ENCODE results near the gene ZDHHC1.
"Not testable (repeated sequence)": the region's sequence is repeated elsewhere in the genome, so short reads cannot be mapped to it uniquely, and the experiment has no call there.

ZDHHC1 gene

DNA sequence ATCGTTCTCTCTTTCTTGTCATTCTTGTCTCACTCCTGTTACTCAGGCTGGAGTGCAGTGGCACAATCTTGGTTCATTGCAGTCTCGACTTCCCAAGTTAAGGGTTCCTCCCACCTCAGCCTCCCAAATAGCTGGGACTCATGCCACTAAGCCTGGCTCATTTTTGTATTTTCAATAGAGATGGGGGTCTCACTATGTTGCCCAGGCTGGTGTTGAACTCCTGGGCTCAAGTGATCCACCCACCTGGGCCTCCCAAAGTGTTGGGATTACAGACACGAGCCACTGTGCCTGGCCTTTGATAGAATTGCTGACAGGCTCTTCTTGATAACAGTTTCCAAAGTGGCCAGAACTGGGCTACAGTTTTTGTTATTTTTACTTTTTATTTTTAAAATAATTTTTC is 55.2 kb downstream of the ZDHHC1 start:
- DNase-seq (ENCODE audit: low spot score) = no peak

DNA sequence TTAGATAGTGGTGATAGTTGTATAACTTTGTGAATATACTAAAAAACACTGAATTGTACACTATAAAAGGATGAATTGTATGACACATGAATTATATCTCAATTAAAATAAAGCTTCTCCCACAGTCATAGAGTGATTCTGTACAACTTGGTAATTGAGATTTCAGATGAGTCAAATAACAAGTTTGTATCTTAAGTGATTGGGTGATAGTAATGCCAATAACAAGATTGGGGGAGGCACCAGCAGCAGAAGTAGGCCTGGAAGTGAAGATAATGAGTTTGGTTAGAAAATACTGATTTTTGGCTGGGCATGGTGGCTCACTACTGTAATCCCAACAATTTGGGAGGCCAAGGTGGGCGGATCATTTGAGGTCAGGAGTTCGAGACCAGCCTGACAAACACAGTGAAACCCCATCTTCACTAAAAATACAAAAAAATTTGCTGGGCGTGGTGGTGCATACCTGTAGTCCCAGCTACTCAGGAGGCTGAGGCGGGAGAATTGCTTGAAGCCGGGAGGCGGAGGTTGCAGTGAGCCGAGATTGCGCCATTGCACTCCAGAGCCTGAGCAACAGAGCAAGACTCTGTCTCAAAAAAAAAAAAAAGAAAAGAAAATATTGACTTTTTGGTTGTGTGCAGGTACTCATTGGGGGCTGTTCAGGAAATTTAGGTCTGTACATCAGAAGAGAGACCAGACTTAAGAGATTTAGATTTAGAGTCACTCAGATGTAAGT is 56.6 kb downstream of the ZDHHC1 start:
- not testable (repeated sequence) for DNase-seq (ENCODE audit: low spot score)

DNA sequence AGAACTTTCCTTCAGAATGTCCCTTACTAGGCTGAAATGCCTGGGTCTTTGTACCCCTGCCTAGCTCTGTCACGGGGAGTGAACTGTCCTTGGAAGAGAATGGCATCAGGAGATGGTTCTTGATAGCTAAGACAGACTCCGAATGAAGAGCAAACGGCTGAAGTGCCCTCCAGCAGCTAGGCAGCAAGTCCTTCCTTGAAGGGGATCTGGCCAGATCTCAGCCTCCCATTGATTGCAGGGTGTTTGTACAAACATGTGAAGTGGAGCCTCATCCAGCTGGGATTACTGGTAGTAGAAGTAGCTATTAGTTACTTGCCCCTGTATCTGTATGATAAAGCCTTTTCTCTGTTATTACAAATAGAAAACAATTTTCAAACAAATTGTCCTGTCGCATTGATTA is 58.7 kb downstream of the ZDHHC1 start:
- DNase-seq (ENCODE audit: low spot score) = no peak

DNA sequence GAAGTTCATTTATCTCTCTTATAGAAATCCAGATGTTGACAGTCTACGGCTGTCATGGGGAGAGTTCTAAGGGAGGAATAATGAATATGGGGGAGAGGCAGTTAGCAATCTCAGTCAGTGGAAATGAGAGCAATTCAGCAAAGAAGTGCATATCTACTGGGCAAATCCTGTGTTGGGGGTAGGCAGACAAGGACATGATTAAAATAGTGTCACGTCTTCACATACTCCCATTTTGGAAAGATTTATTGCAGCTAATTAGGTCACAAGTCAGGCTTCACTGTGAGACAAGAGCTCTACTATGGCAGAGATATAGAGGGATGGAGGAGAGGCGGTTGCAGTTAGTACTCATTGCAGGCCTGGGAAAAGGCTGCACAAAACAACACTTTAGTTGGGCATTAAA is 59.9 kb downstream of the ZDHHC1 start:
- no peak for DNase-seq (ENCODE audit: low spot score)

DNA sequence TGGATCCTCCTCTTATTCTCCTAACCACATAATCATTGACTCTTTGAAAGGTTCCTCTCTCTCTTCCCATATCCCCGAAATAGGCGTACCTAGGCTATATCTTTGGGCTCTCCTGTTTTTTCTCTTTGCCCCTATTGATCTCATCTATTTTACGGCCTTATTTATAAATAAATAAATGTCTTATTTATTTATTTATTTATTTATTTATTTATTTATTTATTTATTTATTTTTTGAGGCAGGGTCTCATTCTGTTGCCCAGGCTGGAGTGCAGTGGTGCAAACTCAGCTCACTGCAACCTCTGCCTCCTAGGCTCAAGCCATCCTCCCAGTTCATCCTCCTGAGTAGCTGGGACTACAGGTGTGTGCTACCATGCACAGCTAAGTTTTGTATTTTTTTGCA is 63.8 kb downstream of the ZDHHC1 start:
- DNase-seq (ENCODE audit: low spot score) = not testable (repeated sequence)

DNA sequence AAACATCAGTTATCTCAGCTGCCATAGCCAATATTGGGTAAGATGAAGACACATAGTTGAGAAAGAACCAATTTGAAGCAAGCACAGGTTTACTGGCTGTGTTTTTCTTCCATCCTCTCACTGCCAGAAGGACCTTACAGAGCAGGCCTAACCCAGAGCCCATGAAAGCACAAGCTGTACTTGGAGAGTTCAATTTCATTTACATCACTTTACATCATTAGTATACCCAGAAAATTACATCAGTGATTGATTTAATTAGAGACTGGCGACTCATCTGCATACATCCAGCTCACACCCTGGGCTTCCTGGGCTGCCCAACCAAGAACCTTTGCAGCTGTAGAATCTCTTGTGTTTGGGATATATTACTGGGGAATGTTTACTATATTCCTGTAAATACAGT is 66.0 kb downstream of the ZDHHC1 start:
- DNase-seq (ENCODE audit: low spot score) = no peak

DNA sequence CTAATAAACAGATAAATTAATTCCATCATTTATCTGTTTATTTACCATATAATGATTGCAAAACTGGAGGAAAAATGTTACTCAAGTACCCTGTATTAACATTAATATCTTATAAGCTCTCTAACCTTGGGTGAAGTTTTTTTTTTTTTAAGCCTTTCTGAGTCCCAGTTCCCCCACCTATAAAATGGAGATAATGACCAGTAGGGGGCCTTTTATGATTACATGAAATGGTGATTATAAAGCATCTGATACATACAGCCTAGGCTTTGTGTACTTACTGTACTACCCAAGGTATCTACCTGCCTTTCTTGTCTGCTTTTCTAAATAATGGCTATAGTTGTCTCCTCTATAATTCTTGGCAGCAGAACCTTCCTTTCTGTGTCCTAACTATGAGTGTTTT is 67.1 kb downstream of the ZDHHC1 start:
- DNase-seq (ENCODE audit: low spot score) = peak; percentile 27

DNA sequence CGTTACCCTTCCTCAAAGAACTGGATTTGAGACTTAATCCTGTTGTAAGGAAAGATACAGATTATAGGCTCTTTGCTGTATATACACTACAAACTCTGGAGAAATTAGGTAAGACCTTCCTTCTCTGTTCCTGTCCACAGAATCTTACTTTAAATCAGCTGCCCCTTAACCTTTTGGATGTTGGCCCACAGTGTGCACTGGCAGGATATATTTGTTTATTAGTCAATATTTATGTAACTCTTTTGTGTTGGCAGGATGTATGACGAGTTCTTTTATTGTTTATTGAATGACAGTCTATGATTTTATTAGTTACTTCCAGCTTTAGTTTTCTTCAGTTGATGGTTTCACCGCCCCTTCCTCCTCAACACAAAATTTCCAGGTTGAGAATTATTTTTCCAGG is 69.9 kb downstream of the ZDHHC1 start:
- DNase-seq (ENCODE audit: low spot score) = no peak

DNA sequence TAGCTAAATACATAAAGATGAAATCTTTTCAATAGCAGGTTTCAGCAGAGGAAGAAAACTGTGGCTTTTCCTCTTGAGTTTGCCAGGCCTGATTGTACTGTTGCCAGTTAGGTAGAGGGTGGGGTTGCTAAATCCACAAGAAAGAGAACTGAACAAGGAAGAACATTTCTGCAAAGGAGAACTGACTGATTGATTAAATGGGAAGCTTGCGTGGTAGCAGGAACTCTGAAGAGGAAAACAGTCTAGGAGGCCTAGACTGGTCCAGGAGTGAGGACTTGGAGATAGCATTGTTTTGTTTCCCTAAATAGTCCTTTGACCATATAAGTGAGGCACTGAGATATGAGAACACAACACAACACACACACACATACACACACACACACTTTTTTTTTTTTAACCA is 70.9 kb downstream of the ZDHHC1 start:
- no peak for DNase-seq (ENCODE audit: low spot score)

All from activated CD4-positive, alpha-beta T cell treated with anti-CD3 and anti-CD28 coated beads, Interleukin-2, Interleukin-4, amounts not matched to agents 100 ng/mL and 50 ng/mL, durations not matched to agents 16 hours and 8 hours (primary cell).